HG02798 (cell line): Measurements from ENCODE around the gene SUPT20H.

Experiments used
- ATAC-seq: cut with Tn5 transposase; IDR thresholded peaks from one replicate; pipeline ENCODE4 v1.9.1; 2021; ENCODE audit warnings: mild to moderate bottlenecking; ENCODE audit not compliant: unreplicated experiment, poor library complexity

Gene SUPT20H

GRCh38 chr13:37058910-37059847, at the start of gene SUPT20H:
Gene SUPT20H (minus strand): TSS chr13:37059688. CDS start chr13:37051490, 8,198 bp downstream.
- ATAC-seq, result peak; percentile 99

- ATAC-seq, result no peak
Measured at GRCh38 chr13:37109051-37109678, 49.7 kb upstream of the SUPT20H start.

GRCh38 chr13:37107868-37108267, 48.4 kb upstream of the SUPT20H start:
- ATAC-seq, result no peak

- ATAC-seq, result no peak
Measured at GRCh38 chr13:37107456-37107855, 48.0 kb upstream of the SUPT20H start.

- no peak for ATAC-seq
Measured at GRCh38 chr13:37106642-37107041, 47.2 kb upstream of the SUPT20H start.

- ATAC-seq, result no peak
Measured at GRCh38 chr13:37105251-37105714, 45.8 kb upstream of the SUPT20H start, which contains the start of gene CSNK1A1L. Gene CSNK1A1L (minus strand): TSS chr13:37105664. CDS start chr13:37105256, 408 bp downstream.

GRCh38 chr13:37102896-37103295, 43.4 kb upstream of the SUPT20H start:
- no peak for ATAC-seq

- ATAC-seq, result no peak
Measured at GRCh38 chr13:37101201-37101600, 41.7 kb upstream of the SUPT20H start.

GRCh38 chr13:37100731-37101130, 41.2 kb upstream of the SUPT20H start:
- ATAC-seq, result no peak

GRCh38 chr13:37097076-37097475, 37.6 kb upstream of the SUPT20H start:
- ATAC-seq, result no peak

GRCh38 chr13:37094840-37095239, 35.4 kb upstream of the SUPT20H start:
- no peak for ATAC-seq

- no peak for ATAC-seq
Measured at GRCh38 chr13:37094099-37094498, 34.6 kb upstream of the SUPT20H start.

GRCh38 chr13:37091835-37092234, 32.3 kb upstream of the SUPT20H start:
- no peak for ATAC-seq

GRCh38 chr13:37090912-37091311, 31.4 kb upstream of the SUPT20H start:
- no peak for ATAC-seq

GRCh38 chr13:37089495-37089894, 30.0 kb upstream of the SUPT20H start:
- ATAC-seq, result no peak

GRCh38 chr13:37087486-37087885, 28.0 kb upstream of the SUPT20H start:
- ATAC-seq, result no peak

- ATAC-seq, result no peak
Measured at GRCh38 chr13:37085606-37086005, 26.1 kb upstream of the SUPT20H start.

- ATAC-seq, result no peak
Measured at GRCh38 chr13:37076818-37077217, 17.3 kb upstream of the SUPT20H start.

GRCh38 chr13:37075164-37075563, 15.7 kb upstream of the SUPT20H start:
- ATAC-seq, result no peak

- peak; percentile 39 for ATAC-seq
Measured at GRCh38 chr13:37074703-37075102, 15.2 kb upstream of the SUPT20H start.

- no peak for ATAC-seq
Measured at GRCh38 chr13:37072024-37072423, 12.5 kb upstream of the SUPT20H start.
